ENCODE measurements around the gene SMCO4.
"Not testable (repeated sequence)": the region's sequence is repeated elsewhere in the genome, so short reads cannot be mapped to it uniquely, and the experiment has no call there.

SMCO4 gene

DNA sequence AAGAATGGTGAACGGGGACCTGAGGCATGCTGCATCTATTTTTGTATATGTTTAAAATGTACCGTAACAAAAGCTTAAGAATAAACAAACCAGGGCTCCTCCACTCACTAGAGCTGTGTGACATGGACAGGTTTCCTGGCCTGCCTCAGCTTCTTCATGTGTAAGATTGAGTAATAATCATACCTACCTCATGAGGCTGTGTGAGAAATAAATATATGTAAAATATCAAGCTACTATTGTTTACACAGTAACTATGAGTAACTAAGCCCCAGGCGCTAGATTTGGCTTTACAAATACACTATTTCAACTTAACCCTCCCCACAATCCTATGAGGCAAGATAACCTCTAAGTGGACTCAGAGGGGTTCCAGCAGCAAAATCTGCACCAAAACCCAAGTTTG, 66.4 kb downstream of the SMCO4 start:
- no peak for DNase-seq (ENCODE audit: low spot score)

DNA sequence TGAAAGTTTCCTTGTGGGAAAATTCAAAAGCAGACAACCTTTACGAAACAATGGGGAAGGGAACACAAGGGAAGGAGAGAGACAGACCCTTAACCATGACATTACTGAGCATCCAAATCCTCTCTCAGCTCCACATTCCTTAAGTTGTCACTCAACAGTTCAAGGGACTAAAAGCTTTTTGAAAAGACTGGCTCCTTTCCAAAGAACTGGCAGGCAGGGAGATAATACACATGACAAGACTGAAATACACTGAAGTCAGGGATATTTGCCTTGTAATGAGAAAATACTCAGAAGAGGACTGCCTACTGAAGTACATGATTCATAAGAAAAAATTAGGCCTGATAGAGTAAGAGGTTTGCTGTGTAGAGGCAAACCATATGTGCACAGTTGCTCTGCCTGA, 69.1 kb downstream of the SMCO4 start:
- no peak for DNase-seq (ENCODE audit: low spot score)

DNA sequence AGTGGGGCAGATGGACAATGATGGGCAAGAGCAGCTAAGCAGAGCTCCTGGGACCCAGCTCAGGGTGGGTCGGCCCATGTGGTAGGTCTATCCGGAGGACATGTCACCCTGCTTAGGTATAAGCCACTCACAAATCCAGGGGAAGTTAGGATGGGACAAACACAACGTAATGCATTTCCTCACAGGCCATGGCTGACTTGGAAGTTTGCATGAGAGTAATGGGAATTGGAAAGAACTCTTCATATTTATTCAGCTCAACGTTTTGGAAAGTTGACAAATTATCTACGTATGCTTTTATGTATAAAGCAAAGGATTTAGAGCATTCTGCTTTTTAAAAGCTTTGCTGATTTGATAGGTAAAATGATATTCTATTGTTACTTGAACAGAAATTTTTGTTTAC, 74.9 kb downstream of the SMCO4 start:
- DNase-seq (ENCODE audit: low spot score), result no peak

DNA sequence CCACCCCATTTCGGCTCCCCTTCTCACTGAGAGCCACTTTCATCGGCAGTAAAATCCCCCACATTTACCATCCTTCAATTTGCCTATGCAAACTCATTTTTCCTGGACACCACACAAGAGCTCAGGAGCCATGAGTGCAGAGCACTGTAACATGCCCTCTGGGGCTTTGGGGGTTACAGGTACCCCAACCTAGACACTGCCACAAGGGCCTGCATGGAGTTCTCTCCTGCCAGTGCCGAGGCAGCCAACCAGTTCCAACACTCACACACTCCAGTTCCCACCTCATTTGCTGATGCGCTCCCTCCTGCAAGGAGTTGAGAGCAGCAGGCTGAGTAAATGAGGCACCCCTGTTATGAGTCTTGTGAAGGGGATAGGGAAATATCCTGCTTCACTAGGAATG, 76.1 kb downstream of the SMCO4 start:
- DNase-seq (ENCODE audit: low spot score), result no peak

DNA sequence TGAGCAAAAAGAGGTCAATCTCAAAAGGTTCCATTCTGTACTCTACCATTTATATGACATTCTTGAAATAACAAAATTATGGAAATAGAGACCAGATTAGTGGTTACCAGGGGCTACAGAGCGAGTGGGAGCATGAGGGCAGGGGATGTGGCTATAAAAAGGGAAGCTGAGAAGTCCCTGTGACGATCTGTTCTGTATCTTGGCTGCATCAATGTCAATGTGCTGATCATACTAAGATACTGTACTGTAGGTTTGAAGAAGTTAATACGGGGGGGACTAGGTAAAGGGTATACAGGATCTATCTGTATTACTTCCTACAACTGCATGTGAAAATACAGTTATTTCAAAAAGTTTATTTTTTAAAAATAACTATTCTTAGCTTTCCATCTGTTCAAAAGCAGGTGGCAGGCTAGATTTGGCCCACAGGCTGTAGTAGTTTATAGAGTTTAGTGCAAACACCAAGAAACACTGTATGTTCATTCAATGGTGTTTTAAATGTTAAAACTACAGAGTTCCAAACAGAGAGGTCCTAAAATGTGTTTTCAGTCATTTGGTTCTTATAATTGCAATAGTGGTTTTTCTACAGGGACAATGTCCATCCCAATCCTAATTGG, 78.2 kb downstream of the SMCO4 start:
- DNase-seq (ENCODE audit: low spot score), result no peak

DNA sequence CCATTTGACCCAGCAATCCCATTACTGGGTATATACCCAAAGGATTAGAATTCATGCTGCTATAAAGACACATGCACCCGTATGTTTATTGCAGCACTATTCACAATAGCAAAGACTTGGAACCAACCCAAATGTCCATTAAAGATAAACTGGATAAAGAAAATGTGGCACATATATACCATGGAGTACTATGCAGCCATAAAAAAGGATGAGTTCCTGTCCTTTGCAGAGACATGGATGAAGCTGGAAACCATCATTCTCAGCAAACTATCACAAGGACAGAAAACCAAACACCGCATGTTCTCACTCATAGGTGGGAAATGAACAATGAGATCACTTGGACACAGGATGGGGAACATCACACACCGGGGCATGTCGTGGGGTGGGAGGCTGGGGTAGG, 79.5 kb downstream of the SMCO4 start:
- not testable (repeated sequence) for DNase-seq (ENCODE audit: low spot score)

DNA sequence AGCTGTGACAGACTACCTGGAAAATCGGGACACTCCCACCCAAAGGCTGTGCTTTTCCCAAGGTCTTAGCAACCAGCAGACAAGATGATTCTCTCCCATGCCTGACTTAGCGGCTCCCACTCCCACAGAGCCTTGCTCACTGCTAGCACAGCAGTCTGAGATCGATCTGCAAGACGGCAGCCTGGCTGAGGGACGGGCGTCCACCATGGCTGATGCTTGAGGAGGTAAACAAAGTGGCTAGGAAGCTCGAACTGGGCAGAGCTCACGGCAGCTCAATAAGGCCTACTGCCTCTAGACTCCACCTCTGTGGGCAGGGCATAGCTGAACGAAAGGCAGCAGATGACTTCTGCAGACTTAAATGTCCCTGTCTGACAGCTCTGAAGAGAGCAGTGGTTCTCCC, 84.9 kb downstream of the SMCO4 start:
- DNase-seq (ENCODE audit: low spot score), result no peak

DNA sequence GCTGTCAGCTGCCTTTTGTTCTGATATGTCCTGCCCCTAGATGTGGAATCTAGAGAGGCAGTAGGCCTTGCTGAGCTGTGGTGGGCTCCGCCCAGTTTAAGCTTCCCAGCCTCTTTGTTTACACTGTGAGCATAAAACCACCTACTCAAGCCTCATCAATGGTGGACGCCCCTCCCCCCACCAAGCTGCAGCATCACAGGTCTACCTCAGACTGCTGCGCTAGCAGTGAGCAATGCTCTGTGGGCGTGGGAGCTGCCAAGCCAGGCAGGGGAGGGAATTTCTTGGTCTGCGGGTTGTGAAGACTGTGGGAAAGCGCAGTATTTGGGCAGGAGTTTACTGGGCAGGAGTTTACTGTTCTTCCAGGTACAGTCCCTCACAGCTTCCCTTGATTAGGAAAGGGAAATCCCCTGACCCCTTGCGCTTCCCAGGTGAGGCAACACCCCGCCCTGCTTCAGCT, 98.5 kb downstream of the SMCO4 start:
- peak; percentile 95 for DNase-seq (ENCODE audit: low spot score)

DNA sequence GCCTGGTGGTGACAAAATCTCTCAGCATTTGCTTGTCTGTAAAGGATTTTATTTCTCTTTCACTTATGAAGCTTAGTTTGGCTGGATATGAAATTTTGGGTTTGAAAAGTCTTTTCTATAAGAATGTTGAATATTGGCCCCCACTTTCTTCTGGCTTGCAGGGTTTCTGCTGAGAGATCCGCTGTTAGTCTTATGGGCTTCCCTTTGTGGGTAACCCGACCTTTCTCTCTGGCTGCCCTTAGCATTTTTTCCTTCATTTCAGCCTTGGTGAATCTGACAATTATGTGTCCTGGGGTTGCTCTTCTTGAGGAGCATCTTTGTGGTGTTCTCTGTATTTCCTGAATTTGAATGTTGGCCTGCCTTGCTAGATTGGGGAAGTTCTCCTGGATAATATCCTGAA, 100.0 kb downstream of the SMCO4 start:
- not testable (repeated sequence) for DNase-seq (ENCODE audit: low spot score)

DNA sequence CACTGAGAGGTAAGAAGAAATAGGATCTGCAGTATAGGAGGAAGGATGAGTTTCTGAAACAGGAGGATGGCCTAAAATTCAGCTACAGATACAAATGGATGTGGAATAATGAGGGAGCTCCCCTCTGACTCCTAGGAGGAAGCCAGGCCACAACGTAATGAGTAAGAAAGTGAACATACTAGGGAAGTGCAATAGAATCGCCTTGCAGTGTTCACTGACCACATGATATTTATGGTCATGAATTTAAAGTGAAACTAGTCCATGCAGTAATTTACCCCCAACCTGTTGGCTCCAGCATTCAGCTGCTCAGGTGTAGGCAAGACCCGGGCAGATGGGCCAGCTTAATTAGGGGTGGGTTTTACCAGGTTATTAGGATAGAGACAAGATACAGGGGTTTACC, 110.9 kb downstream of the SMCO4 start:
- no peak for DNase-seq (ENCODE audit: low spot score)
